Hepatocyte (in vitro differentiated cells): Measurements from ENCODE around the gene GAP43. TPM values are rescaled to one million over a fixed set of nuclear protein-coding genes. Genes with fewer than 3 reads are reported as not detected.
A peak's percentile ranks its signal among the peaks of the same experiment; 100 is the strongest.

Source experiments
- DNase-seq: peaks from one replicate; pipeline ENCODE4 v3.0.0-alpha.2; 2016; ENCODE audit warnings: low spot score
- H2AFZ ChIP-seq: fragments of 200-600 bp; sonication (generic); 2 replicates; pipeline ENCODE4 v1.6.0; 2016; ENCODE audit warnings: antibody characterized with exemption, mild to moderate bottlenecking
- H3K27ac ChIP-seq: fragments of 200-600 bp; sonication (generic); 2 replicates; pipeline ENCODE4 v1.5.1; 2016; ENCODE audit warnings: mild to moderate bottlenecking
- H3K27me3 ChIP-seq: fragments of 200-600 bp; sonication (generic); 2 replicates; pipeline ENCODE4 v1.6.1; 2016
- H3K36me3 ChIP-seq: fragments of 200-600 bp; sonication (generic); replicated peaks from 2 replicates; pipeline ENCODE4 v1.5.1; 2016; ENCODE audit warnings: low read depth; ENCODE audit not compliant: insufficient read depth
- H3K4me1 ChIP-seq: fragments of 200-600 bp; sonication (generic); 2 replicates; pipeline ENCODE4 v1.5.1; 2016; ENCODE audit warnings: mild to moderate bottlenecking, moderate library complexity; ENCODE audit not compliant: insufficient read depth
- H3K4me2 ChIP-seq: fragments of 200-600 bp; sonication (generic); 2 replicates; pipeline ENCODE4 v1.6.0; 2016
- H3K4me3 ChIP-seq: fragments of 200-600 bp; sonication (generic); 2 replicates; pipeline ENCODE4 v1.5.1; 2016; ENCODE audit warnings: mild to moderate bottlenecking
- H3K79me2 ChIP-seq: fragments of 200-600 bp; sonication (generic); 2 replicates; pipeline ENCODE4 v1.6.0; 2017; ENCODE audit warnings: mild to moderate bottlenecking
- H3K9me2 ChIP-seq: fragments of 200-600 bp; sonication (generic); replicated peaks from 2 replicates; pipeline ENCODE4 v1.6.0; 2017; ENCODE audit warnings: mild to moderate bottlenecking; ENCODE audit not compliant: insufficient read depth
- H3K9me3 ChIP-seq: fragments of 200-600 bp; sonication (generic); 2 replicates; pipeline ENCODE4 v1.5.1; 2016; ENCODE audit warnings: low read depth, mild to moderate bottlenecking
- H4K20me1 ChIP-seq: fragments of 200-600 bp; sonication (generic); 2 replicates; pipeline ENCODE4 v1.6.0; 2016; ENCODE audit warnings: mild to moderate bottlenecking; ENCODE audit not compliant: insufficient read depth, poor library complexity, severe bottlenecking
- CTCF ChIP-seq: fragments of 200-600 bp; sonication (generic); IDR thresholded peaks from 2 replicates; pipeline ENCODE4 v1.5.1; 2016; ENCODE audit warnings: antibody characterized with exemption, mild to moderate bottlenecking; ENCODE audit not compliant: poor library complexity
- EZH2 ChIP-seq: fragments of 200-600 bp; sonication (generic); IDR thresholded peaks from 2 replicates; pipeline ENCODE4 v1.6.1; 2016; ENCODE audit warnings: antibody characterized with exemption, mild to moderate bottlenecking, borderline replicate concordance
- EZH2phosphoT487 ChIP-seq: fragments of 200-600 bp; sonication (generic); IDR thresholded peaks from one replicate; pipeline ENCODE4 v1.6.1; 2018; ENCODE audit warnings: antibody characterized with exemption, mild to moderate bottlenecking, low read depth, moderate library complexity; ENCODE audit not compliant: unreplicated experiment, severe bottlenecking
- WGBS: methylation state at CpG from one replicate; pipeline ENCODE4 v1.1.6; 2016; ENCODE audit warnings: low lambda C conversion rate; ENCODE audit errors: missing lambda C conversion rate; 5-methylcytosine and 5-hydroxymethylcytosine counted together
- polyA plus RNA-seq: library from polyadenylated mRNA; unstranded; fragments of >200 nt; fragmentation: Nextera tagmentation; extraction: Ambion mirVana; gene quantifications from 2 replicates; pipeline ENCODE4 v1.2.1, GENCODE V29; 2016
- total RNA-seq: library from RNA; depleted of rRNA; stranded (reverse); fragments of >200 nt; gene quantifications from 2 replicates; pipeline ENCODE4 v1.2.3, GENCODE V29; 2014

The GAP43 gene
- total and polyA plus RNA-seq, 2 experiments from 2014 or later, result 0.60 to 0.81 TPM

- 83% methylated on average over 1 of the region's 1 CpG for WGBS
- H3K9me3 ChIP-seq, result no peaks in the 10 kb centered on the region
- no peak overlapping the region for H3K4me3 ChIP-seq
- DNase-seq, result no peak
- no peaks in the 10 kb centered on the region for H3K36me3 ChIP-seq
- no peak overlapping the region for H3K27ac ChIP-seq
- no peaks in the 10 kb centered on the region for H4K20me1 ChIP-seq
- no peak overlapping the region for H2AFZ ChIP-seq
- no peaks in the 10 kb centered on the region for H3K27me3 ChIP-seq
- H3K4me1 ChIP-seq, result peaks cover 8% of the 10 kb centered on the region
- H3K9me2 ChIP-seq, result no peaks in the 10 kb centered on the region
- no peak for TF ChIP-seq EZH2phosphoT487
- no peak for TF ChIP-seq CTCF
- no peak for TF ChIP-seq EZH2
- H3K79me2 ChIP-seq, result no peaks in the 10 kb centered on the region
- H3K4me2 ChIP-seq, result no peak overlapping the region
Observed at GRCh38 chr3:115578331-115578730, 45.0 kb upstream of the GAP43 start.

- Histone ChIP-seq H3K27me3 (no peaks in the 10 kb centered on the region), H2AFZ (no peak overlapping the region)
- WGBS, result 38% methylated on average over 1 of the region's 1 CpG
Observed at GRCh38 chr3:115580566-115580965, 42.7 kb upstream of the GAP43 start.

GRCh38 chr3:115581362-115582135 is 41.8 kb upstream of the GAP43 start:
- 48% methylated on average over 8 of the region's 8 CpGs for WGBS
- Histone ChIP-seq H3K9me2 (no peaks in the 10 kb centered on the region), H3K4me1 (peaks cover 8% of the 10 kb centered on the region), H3K4me3 (no peak overlapping the region), H4K20me1 (no peaks in the 10 kb centered on the region), H3K27me3 (no peaks in the 10 kb centered on the region), H3K27ac (peak overlapping the region; percentile 1), H2AFZ (no peak overlapping the region), H3K36me3 (no peaks in the 10 kb centered on the region), H3K4me2 (no peak overlapping the region), H3K9me3 (no peaks in the 10 kb centered on the region), H3K79me2 (no peaks in the 10 kb centered on the region)
- TF ChIP-seq EZH2phosphoT487, result no peak
- no peak for TF ChIP-seq EZH2
- no peak for TF ChIP-seq CTCF
- DNase-seq, result peak; percentile 43

More at GRCh38 chr3:115580566-115580965, 42.7 kb upstream of the GAP43 start:
- H4K20me1 ChIP-seq, result no peaks in the 10 kb centered on the region
- no peaks in the 10 kb centered on the region for H3K79me2 ChIP-seq
- no peaks in the 10 kb centered on the region for H3K36me3 ChIP-seq
- no peak overlapping the region for H3K4me2 ChIP-seq
- TF ChIP-seq CTCF, result no peak
- TF ChIP-seq EZH2phosphoT487, result no peak
- no peak for TF ChIP-seq EZH2
- no peak overlapping the region for H3K27ac ChIP-seq
- no peaks in the 10 kb centered on the region for H3K9me2 ChIP-seq
- no peak overlapping the region for H3K4me3 ChIP-seq
- H3K9me3 ChIP-seq, result no peaks in the 10 kb centered on the region
- H3K4me1 ChIP-seq, result peaks cover 8% of the 10 kb centered on the region
- DNase-seq, result no peak
